ENCODE data around the gene FHIT.

Gene FHIT

DNA sequence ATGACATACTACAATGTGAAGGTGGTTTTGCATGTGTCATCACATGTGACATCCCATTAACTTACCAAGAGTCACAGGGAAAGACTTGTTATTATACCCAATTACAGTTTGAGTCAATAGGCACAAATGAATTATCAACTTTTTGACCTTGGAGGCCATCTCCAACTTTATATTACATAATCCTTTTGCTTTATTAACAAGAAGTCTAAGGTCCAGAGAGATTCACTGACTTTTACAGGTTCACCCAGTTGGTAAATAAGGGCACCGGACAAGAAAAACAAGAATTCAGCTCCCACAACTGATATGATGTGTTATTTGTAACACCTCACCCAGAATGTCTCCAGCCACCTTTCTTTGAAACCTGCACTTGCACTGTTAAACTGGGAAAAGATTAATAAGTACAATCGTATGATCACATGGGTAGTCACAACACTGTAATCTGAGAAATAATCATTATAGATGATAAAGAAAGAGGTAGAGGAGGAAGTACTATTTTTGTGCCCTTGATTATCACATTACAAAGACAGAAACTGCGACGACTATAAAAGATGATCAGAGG, 928.9 kb downstream of the FHIT start:
- Histone ChIP-seq H3K27me3 (ENCODE audit: control insufficient read depth, low read length) (no peaks in the 10 kb centered on the region), H3K79me2 (ENCODE audit: control insufficient read depth, low read length) (no peaks in the 10 kb centered on the region), H3F3A (ENCODE audit: control insufficient read depth, insufficient read depth) (no peaks in the 10 kb centered on the region), H3K4me3 (ENCODE audit: low read length) (no peak overlapping the region), H3K4me2 (ENCODE audit: low read length) (no peak overlapping the region), H3K4me1 (ENCODE audit: control insufficient read depth, low read length) (no peaks in the 10 kb centered on the region), H3K27ac (ENCODE audit: low read depth, low read length) (no peak overlapping the region), H4K20me1 (ENCODE audit: control insufficient read depth, insufficient read depth, low read depth, low read length) (no peaks in the 10 kb centered on the region), H3K9me3 (ENCODE audit: control insufficient read depth, insufficient read depth, low read length) (no peaks in the 10 kb centered on the region), H3K9me2 (replicated peaks; ENCODE audit: control insufficient read depth, low read length) (no peaks in the 10 kb centered on the region), H3K36me3 (ENCODE audit: control insufficient read depth, low read length) (no peaks in the 10 kb centered on the region)
- TF ChIP-seq, protein P1, sequence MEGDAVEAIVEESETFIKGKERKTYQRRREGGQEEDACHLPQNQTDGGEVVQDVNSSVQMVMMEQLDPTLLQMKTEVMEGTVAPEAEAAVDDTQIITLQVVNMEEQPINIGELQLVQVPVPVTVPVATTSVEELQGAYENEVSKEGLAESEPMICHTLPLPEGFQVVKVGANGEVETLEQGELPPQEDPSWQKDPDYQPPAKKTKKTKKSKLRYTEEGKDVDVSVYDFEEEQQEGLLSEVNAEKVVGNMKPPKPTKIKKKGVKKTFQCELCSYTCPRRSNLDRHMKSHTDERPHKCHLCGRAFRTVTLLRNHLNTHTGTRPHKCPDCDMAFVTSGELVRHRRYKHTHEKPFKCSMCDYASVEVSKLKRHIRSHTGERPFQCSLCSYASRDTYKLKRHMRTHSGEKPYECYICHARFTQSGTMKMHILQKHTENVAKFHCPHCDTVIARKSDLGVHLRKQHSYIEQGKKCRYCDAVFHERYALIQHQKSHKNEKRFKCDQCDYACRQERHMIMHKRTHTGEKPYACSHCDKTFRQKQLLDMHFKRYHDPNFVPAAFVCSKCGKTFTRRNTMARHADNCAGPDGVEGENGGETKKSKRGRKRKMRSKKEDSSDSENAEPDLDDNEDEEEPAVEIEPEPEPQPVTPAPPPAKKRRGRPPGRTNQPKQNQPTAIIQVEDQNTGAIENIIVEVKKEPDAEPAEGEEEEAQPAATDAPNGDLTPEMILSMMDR (IDR thresholded peaks at IDR 0.05; ENCODE audit: low read depth, low read length, poor library complexity, severe bottlenecking): no peak
- TF ChIP-seq EZH2phosphoT487 (IDR thresholded peaks at IDR 0.05; ENCODE audit: borderline replicate concordance, low read length): no peak

DNA sequence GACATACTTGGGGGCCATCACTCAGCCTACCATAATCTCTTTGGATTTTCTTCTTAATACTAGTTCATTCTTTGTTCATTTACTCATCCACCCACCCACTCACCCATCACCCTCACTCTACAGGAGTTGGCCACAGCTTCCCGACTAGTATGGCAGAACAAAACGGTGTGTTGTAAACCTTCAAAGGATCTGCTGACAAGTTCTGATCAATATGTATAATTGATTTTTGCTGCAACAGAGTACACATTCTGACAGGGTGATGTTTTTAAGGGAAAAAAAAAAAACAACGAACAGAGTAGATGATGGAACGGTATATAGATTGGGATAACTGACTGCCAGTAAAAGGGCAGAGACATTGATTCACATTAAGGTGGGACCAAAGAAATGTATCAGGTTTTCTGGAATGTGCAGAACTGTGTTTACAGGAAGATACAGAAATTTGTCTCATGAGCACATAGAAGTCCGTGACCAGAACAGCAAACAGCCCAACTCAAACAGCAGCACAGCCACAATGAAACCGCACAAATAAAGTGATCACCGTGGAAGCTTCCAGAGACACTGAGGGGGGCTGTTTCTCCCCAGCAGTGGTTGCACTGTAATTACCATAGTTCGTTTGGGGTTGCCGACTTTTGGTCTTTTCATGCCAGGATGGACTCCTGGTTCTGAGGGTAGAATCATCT, 931.9 kb downstream of the FHIT start:
- no peaks in the 10 kb centered on the region for H3F3A ChIP-seq (ENCODE audit: control insufficient read depth, insufficient read depth)
- no peak overlapping the region for H3K4me2 ChIP-seq (ENCODE audit: low read length)
- H3K9me2 ChIP-seq (replicated peaks; ENCODE audit: control insufficient read depth, low read length): no peaks in the 10 kb centered on the region
- TF ChIP-seq EZH2phosphoT487 (IDR thresholded peaks at IDR 0.05; ENCODE audit: borderline replicate concordance, low read length): no peak
- TF ChIP-seq, protein P1 (IDR thresholded peaks at IDR 0.05; ENCODE audit: low read depth, low read length, poor library complexity, severe bottlenecking): no peak
- H4K20me1 ChIP-seq (ENCODE audit: control insufficient read depth, insufficient read depth, low read depth, low read length): no peaks in the 10 kb centered on the region
- no peaks in the 10 kb centered on the region for H3K9me3 ChIP-seq (ENCODE audit: control insufficient read depth, insufficient read depth, low read length)
- no peak overlapping the region for H3K27ac ChIP-seq (ENCODE audit: low read depth, low read length)
- H3K27me3 ChIP-seq (ENCODE audit: control insufficient read depth, low read length): no peaks in the 10 kb centered on the region
- H3K4me1 ChIP-seq (ENCODE audit: control insufficient read depth, low read length): no peaks in the 10 kb centered on the region
- H3K4me3 ChIP-seq (ENCODE audit: low read length): no peak overlapping the region
- no peaks in the 10 kb centered on the region for H3K79me2 ChIP-seq (ENCODE audit: control insufficient read depth, low read length)
- H3K36me3 ChIP-seq (ENCODE audit: control insufficient read depth, low read length): no peaks in the 10 kb centered on the region

DNA sequence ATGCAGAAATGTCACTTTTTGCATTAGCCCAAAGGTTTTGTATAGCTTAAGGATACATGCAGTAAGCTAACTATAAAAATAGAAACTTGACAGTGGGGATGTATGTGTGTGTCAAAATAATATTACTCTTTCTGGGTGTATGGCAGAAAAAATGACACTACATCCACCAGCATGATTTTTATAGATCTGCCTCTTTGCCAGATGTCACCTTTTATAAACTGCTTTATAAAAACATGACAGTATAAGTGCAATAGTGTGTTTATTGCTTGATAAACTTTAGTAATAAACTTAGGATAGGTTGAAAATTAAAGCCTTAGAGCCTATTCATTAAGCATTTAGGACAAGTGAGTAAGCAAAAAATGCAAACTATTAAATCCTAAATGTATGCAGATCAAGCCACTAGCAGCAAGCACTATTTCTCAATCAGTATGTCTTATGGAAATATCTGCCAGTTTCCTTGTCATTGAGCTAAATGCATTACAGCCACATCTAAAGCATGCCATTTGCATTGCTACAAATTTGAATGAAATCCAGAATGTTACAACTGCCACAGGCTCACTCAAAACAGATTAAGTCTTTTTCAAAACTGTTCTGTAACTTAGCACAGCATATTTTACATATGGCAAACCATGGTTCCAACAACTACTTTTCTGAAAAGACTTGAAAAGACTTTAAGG, 935.0 kb downstream of the FHIT start:
- Histone ChIP-seq H3K4me3 (ENCODE audit: low read length) (no peak overlapping the region), H3F3A (ENCODE audit: control insufficient read depth, insufficient read depth) (no peaks in the 10 kb centered on the region), H3K36me3 (ENCODE audit: control insufficient read depth, low read length) (no peaks in the 10 kb centered on the region), H3K79me2 (ENCODE audit: control insufficient read depth, low read length) (no peaks in the 10 kb centered on the region), H3K27ac (ENCODE audit: low read depth, low read length) (no peak overlapping the region), H3K9me2 (replicated peaks; ENCODE audit: control insufficient read depth, low read length) (no peaks in the 10 kb centered on the region), H3K9me3 (ENCODE audit: control insufficient read depth, insufficient read depth, low read length) (no peaks in the 10 kb centered on the region), H3K27me3 (ENCODE audit: control insufficient read depth, low read length) (no peaks in the 10 kb centered on the region), H3K4me2 (ENCODE audit: low read length) (no peak overlapping the region), H3K4me1 (ENCODE audit: control insufficient read depth, low read length) (no peaks in the 10 kb centered on the region), H4K20me1 (ENCODE audit: control insufficient read depth, insufficient read depth, low read depth, low read length) (no peaks in the 10 kb centered on the region)
- TF ChIP-seq, protein P1 (IDR thresholded peaks at IDR 0.05; ENCODE audit: low read depth, low read length, poor library complexity, severe bottlenecking): no peak
- TF ChIP-seq EZH2phosphoT487 (IDR thresholded peaks at IDR 0.05; ENCODE audit: borderline replicate concordance, low read length): no peak
